HK-2 (cell line): ENCODE measurements around the gene HOXC10.
A peak's percentile ranks its signal among the peaks of the same experiment; 100 is the strongest.

Experiments used
- DNase-seq: peaks from one replicate; pipeline ENCODE4 v3.0.0-alpha.2; 2018; ENCODE audit not compliant: unreplicated experiment

The HOXC10 gene

GRCh38 chr12:54029529-54030441 lies 44.8 kb downstream of the HOXC10 start:
- DNase-seq = no peak

GRCh38 chr12:54030442-54030801 lies 45.5 kb downstream of the HOXC10 start:
- DNase-seq = no peak

GRCh38 chr12:54030889-54031471 lies 46.0 kb downstream of the HOXC10 start:
- no peak for DNase-seq

- DNase-seq = no peak
These were observed 46.5 kb downstream of the HOXC10 start for GRCh38 chr12:54031480-54031879.

- peak; percentile 10 for DNase-seq
These were observed 47.2 kb downstream of the HOXC10 start for GRCh38 chr12:54032086-54032619.

GRCh38 chr12:54032627-54033100 lies 47.7 kb downstream of the HOXC10 start, which contains the start of gene HOXC5:
Gene HOXC5 (plus strand): TSS chr12:54033050. CDS start chr12:54033123, 73 bp downstream.
- peak; percentile 75 for DNase-seq

GRCh38 chr12:54033106-54033979 lies 48.4 kb downstream of the HOXC10 start:
- DNase-seq = no peak

- no peak for DNase-seq
These were observed 49.2 kb downstream of the HOXC10 start for GRCh38 chr12:54033980-54034784.

GRCh38 chr12:54034785-54035310 lies 49.9 kb downstream of the HOXC10 start:
- no peak for DNase-seq

GRCh38 chr12:54035568-54036264 lies 50.8 kb downstream of the HOXC10 start:
- no peak for DNase-seq

GRCh38 chr12:54036620-54037359 lies 51.8 kb downstream of the HOXC10 start:
- DNase-seq = peak; percentile 82

- DNase-seq = no peak
These were observed 52.7 kb downstream of the HOXC10 start for GRCh38 chr12:54037360-54038283.

GRCh38 chr12:54038284-54038870 lies 53.4 kb downstream of the HOXC10 start:
- DNase-seq = no peak

GRCh38 chr12:54038871-54039414 lies 54.0 kb downstream of the HOXC10 start:
- no peak for DNase-seq

GRCh38 chr12:54039417-54040147 lies 54.6 kb downstream of the HOXC10 start:
- DNase-seq = no peak
